WTC11 (cell line): Measurements from ENCODE around the gene LRRN4. TPM values are rescaled to one million over a fixed set of nuclear protein-coding genes. Genes with fewer than 3 reads are reported as not detected.

Experiments used
- ATAC-seq: fragments of 200-7000 bp; cut with Tn5 transposase; 2 replicates; pipeline ENCODE4 v1.10.0; 2021; ENCODE audit warnings: mild to moderate bottlenecking, moderate library complexity
- CTCF ChIA-PET: fragments of 300-600 bp; sonication (Branson Sonifier 250); formaldehyde crosslinking; loops from one replicate; lab custom pipeline; 2021; ENCODE audit warnings: antibody characterized with exemption; lab: Charles Lee
- POLR2A ChIA-PET: fragments of 350-600 bp; sonication (Branson Sonifier 250); formaldehyde crosslinking; loops from one replicate; lab custom pipeline; 2021; ENCODE audit warnings: antibody characterized with exemption; lab: Charles Lee
- DNase-seq: peaks from one replicate; pipeline ENCODE4 v3.0.0; 2021; ENCODE audit warnings: low spot score
- H3K27ac Mint-ChIP-seq: 2 replicates; pipeline ENCODE4 v1.8.0; 2021; ENCODE audit warnings: mixed read lengths
- H3K27me3 Mint-ChIP-seq: 2 replicates; pipeline ENCODE4 v1.8.0; 2021; ENCODE audit warnings: low read depth, mild to moderate bottlenecking, moderate library complexity, mixed read lengths
- H3K36me3 Mint-ChIP-seq: 2 replicates; pipeline ENCODE4 v1.8.0; 2021; ENCODE audit warnings: mixed read lengths
- H3K4me1 Mint-ChIP-seq: 2 replicates; pipeline ENCODE4 v1.8.0; 2022; ENCODE audit warnings: mixed read lengths
- H3K4me3 Mint-ChIP-seq: 2 replicates; pipeline ENCODE4 v1.8.0; 2021; ENCODE audit warnings: mild to moderate bottlenecking, moderate library complexity, mixed read lengths
- H3K9me3 Mint-ChIP-seq: 2 replicates; pipeline ENCODE4 v1.8.0; 2021; ENCODE audit warnings: mixed read lengths
- ATF1 ChIP-seq: sonication (generic); formaldehyde crosslinking; IDR thresholded peaks from 2 replicates; pipeline ENCODE4 v1.8.1; 2023; ENCODE audit warnings: mild to moderate bottlenecking, moderate library complexity, missing genetic modification reagents
- CBFB ChIP-seq: sonication (generic); formaldehyde crosslinking; IDR thresholded peaks from 2 replicates; pipeline ENCODE4 v1.8.1; 2022; ENCODE audit warnings: mild to moderate bottlenecking, low read depth, missing genetic modification reagents
- FOXP1 ChIP-seq: sonication (generic); formaldehyde crosslinking; IDR thresholded peaks from 2 replicates; pipeline ENCODE4 v1.8.0; 2022; ENCODE audit warnings: missing genetic modification reagents, mild to moderate bottlenecking, moderate library complexity, borderline replicate concordance
- GRHL2 ChIP-seq: fragments of 250-450 bp; sonication (Bioruptor Pico); IDR thresholded peaks from 2 replicates; pipeline ENCODE4 v1.8.0; 2022; ENCODE audit warnings: mild to moderate bottlenecking, moderate library complexity; ENCODE audit not compliant: insufficient replicate concordance, severe bottlenecking
- NR1H2 ChIP-seq: sonication (generic); formaldehyde crosslinking; IDR thresholded peaks from 2 replicates; pipeline ENCODE4 v1.9.0; 2021; ENCODE audit warnings: mild to moderate bottlenecking, moderate library complexity, missing genetic modification reagents
- RELA ChIP-seq: sonication (generic); formaldehyde crosslinking; IDR thresholded peaks from 2 replicates; pipeline ENCODE4 v1.8.1; 2022; ENCODE audit warnings: missing genetic modification reagents, mild to moderate bottlenecking, borderline replicate concordance
- TP53 ChIP-seq: sonication (generic); formaldehyde crosslinking; IDR thresholded peaks from 2 replicates; pipeline ENCODE4 v1.8.1; 2023; ENCODE audit warnings: mild to moderate bottlenecking, missing genetic modification reagents
- ZNF121 ChIP-seq: sonication (generic); formaldehyde crosslinking; IDR thresholded peaks from 2 replicates; pipeline ENCODE4 v1.8.0; 2023; ENCODE audit warnings: missing genetic modification reagents
- ZNF232 ChIP-seq: sonication (generic); formaldehyde crosslinking; IDR thresholded peaks from 2 replicates; pipeline ENCODE4 v1.8.0; 2022; ENCODE audit warnings: mild to moderate bottlenecking, missing genetic modification reagents
- ZNF396 ChIP-seq: fragments of 250-450 bp; sonication (Bioruptor Pico); IDR thresholded peaks from 2 replicates; pipeline ENCODE4 v1.8.0; 2021; ENCODE audit warnings: mild to moderate bottlenecking, moderate library complexity, borderline replicate concordance
- ZNF416 ChIP-seq: fragments of 250-450 bp; sonication (Bioruptor Pico); IDR thresholded peaks from 2 replicates; pipeline ENCODE4 v1.9.0; 2021; ENCODE audit warnings: mild to moderate bottlenecking, inconsistent platforms
- ZNF671 ChIP-seq: fragments of 250-450 bp; sonication (Bioruptor Pico); IDR thresholded peaks from 2 replicates; pipeline ENCODE4 v1.8.0; 2021; ENCODE audit warnings: mild to moderate bottlenecking
- total RNA-seq: library from RNA; stranded (reverse); gene quantifications from 3 replicates; pipeline ENCODE4 v1.2.3, GENCODE V29; 2021
- TF ChIP-seq, protein P1 (sequence below): sonication (generic); formaldehyde crosslinking; IDR thresholded peaks from 2 replicates; pipeline ENCODE4 v1.8.1; 2023; ENCODE audit warnings: mild to moderate bottlenecking, moderate library complexity, missing genetic modification reagents
- TF ChIP-seq, protein P2 (sequence below): sonication (generic); formaldehyde crosslinking; IDR thresholded peaks from 2 replicates; pipeline ENCODE4 v1.8.1; 2023; ENCODE audit warnings: mild to moderate bottlenecking, missing genetic modification reagents
- TF ChIP-seq, protein P3 (sequence below): fragments of 250-450 bp; sonication (Bioruptor Pico); IDR thresholded peaks from 2 replicates; pipeline ENCODE4 v1.8.0; 2021; ENCODE audit warnings: mild to moderate bottlenecking
- TF ChIP-seq, protein P4 (sequence below): fragments of 250-450 bp; sonication (Bioruptor Pico); IDR thresholded peaks from 2 replicates; pipeline ENCODE4 v1.9.0; 2021; ENCODE audit warnings: mild to moderate bottlenecking
- TF ChIP-seq, protein P5 (sequence below): sonication (generic); formaldehyde crosslinking; IDR thresholded peaks from 2 replicates; pipeline ENCODE4 v1.8.1; 2023; ENCODE audit warnings: mild to moderate bottlenecking, missing genetic modification reagents, moderate library complexity
- TF ChIP-seq, protein P6 (sequence below): sonication (generic); formaldehyde crosslinking; IDR thresholded peaks from 2 replicates; pipeline ENCODE4 v1.8.1; 2023; ENCODE audit warnings: mild to moderate bottlenecking, missing genetic modification reagents, borderline replicate concordance
- TF ChIP-seq, protein P7 (sequence below): sonication (generic); formaldehyde crosslinking; IDR thresholded peaks from 2 replicates; pipeline ENCODE4 v1.8.1; 2022; ENCODE audit warnings: low read depth, mild to moderate bottlenecking, moderate library complexity, missing genetic modification reagents, borderline replicate concordance
- TF ChIP-seq, protein P8 (sequence below): fragments of 250-450 bp; sonication (Bioruptor Pico); conservative IDR thresholded peaks from 2 replicates; pipeline ENCODE4 v1.9.0; 2021; ENCODE audit warnings: mild to moderate bottlenecking

Gene LRRN4
- total RNA-seq, 1 experiment from 2014 or later, result 0.48 TPM

DNA sequence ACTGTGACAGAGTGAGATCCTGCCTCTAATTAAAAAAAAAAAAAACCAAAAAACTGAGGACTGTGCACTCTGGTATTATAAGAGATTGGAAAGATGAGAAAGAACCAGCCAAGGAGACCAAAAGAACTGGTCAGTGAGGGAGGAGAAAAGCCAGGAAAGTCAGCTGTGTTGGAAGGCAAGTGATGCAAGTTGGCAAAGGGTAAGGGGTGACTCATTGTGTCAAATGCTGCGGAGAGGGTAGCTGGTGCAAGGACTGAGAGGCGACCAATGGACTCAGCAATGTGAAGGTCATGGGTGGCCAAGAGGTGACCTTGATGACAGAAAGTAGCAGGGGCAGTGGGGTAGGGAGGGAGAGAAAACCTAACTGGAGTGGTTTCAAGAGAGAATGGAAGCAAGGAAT is 27.4 kb upstream of the LRRN4 start:
- POLR2A ChIA-PET, result no interaction called here
- TF ChIP-seq ZNF416 (CRISPR knock-in tag) (no peak), CBFB (CRISPR knock-in tag) (no peak), ATF1 (CRISPR knock-in tag) (no peak), ZNF232 (CRISPR knock-in tag) (no peak), ZNF671 (no peak), RELA (no peak), TP53 (no peak), ZNF121 (no peak), ZNF396 (CRISPR knock-in tag) (no peak)
- TF ChIP-seq, protein P1, sequence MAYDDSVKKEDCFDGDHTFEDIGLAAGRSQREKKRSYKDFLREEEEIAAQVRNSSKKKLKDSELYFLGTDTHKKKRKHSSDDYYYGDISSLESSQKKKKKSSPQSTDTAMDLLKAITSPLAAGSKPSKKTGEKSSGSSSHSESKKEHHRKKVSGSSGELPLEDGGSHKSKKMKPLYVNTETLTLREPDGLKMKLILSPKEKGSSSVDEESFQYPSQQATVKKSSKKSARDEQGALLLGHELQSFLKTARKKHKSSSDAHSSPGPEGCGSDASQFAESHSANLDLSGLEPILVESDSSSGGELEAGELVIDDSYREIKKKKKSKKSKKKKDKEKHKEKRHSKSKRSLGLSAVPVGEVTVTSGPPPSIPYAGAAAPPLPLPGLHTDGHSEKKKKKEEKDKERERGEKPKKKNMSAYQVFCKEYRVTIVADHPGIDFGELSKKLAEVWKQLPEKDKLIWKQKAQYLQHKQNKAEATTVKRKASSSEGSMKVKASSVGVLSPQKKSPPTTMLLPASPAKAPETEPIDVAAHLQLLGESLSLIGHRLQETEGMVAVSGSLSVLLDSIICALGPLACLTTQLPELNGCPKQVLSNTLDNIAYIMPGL (CRISPR knock-in tag), result no peak
- TF ChIP-seq, protein P2, sequence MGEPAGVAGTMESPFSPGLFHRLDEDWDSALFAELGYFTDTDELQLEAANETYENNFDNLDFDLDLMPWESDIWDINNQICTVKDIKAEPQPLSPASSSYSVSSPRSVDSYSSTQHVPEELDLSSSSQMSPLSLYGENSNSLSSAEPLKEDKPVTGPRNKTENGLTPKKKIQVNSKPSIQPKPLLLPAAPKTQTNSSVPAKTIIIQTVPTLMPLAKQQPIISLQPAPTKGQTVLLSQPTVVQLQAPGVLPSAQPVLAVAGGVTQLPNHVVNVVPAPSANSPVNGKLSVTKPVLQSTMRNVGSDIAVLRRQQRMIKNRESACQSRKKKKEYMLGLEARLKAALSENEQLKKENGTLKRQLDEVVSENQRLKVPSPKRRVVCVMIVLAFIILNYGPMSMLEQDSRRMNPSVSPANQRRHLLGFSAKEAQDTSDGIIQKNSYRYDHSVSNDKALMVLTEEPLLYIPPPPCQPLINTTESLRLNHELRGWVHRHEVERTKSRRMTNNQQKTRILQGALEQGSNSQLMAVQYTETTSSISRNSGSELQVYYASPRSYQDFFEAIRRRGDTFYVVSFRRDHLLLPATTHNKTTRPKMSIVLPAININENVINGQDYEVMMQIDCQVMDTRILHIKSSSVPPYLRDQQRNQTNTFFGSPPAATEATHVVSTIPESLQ (CRISPR knock-in tag), result no peak
- TF ChIP-seq, protein P3, sequence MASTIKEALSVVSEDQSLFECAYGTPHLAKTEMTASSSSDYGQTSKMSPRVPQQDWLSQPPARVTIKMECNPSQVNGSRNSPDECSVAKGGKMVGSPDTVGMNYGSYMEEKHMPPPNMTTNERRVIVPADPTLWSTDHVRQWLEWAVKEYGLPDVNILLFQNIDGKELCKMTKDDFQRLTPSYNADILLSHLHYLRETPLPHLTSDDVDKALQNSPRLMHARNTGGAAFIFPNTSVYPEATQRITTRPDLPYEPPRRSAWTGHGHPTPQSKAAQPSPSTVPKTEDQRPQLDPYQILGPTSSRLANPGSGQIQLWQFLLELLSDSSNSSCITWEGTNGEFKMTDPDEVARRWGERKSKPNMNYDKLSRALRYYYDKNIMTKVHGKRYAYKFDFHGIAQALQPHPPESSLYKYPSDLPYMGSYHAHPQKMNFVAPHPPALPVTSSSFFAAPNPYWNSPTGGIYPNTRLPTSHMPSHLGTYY (CRISPR knock-in tag), result no peak
- TF ChIP-seq, protein P4, sequence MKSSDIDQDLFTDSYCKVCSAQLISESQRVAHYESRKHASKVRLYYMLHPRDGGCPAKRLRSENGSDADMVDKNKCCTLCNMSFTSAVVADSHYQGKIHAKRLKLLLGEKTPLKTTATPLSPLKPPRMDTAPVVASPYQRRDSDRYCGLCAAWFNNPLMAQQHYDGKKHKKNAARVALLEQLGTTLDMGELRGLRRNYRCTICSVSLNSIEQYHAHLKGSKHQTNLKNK (CRISPR knock-in tag), result no peak

DNA sequence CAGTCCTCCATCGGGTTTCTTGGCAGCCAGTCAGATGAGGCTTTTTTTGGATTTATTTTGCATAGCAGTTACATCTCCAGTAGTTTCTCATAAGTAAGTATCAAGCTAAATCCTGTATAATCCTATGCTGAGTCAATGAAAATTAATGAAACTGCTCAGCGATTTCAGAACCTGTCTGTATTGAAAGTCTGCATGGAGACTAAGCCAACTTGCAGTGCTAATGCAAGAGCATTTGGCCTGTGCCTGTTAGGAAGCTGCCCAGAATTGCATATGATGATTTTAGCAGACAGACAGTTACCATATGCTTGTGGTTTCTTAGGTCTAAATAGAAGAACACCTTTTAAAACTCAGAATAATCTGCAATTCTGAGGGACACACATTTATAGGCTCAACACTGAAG is 25.2 kb upstream of the LRRN4 start:
- ATAC-seq, result no peak
- H3K27me3 Mint-ChIP-seq, result no peaks in the 10 kb centered on the region
- H3K4me1 Mint-ChIP-seq, result no peaks in the 10 kb centered on the region
- no peak for DNase-seq
- ChIA-PET POLR2A (no interaction called here), CTCF (interaction anchor here (1.2 kb wide), 1 partner anchor 549 kb away, joined by 4 read pairs; no protein-coding TSS in a partner anchor)
- H3K27ac Mint-ChIP-seq, result no peak overlapping the region
- peaks cover 51% of the 10 kb centered on the region for H3K36me3 Mint-ChIP-seq
- no peak overlapping the region for H3K4me3 Mint-ChIP-seq
- H3K9me3 Mint-ChIP-seq, result no peaks in the 10 kb centered on the region
- no peak for TF ChIP-seq NR1H2 (CRISPR knock-in tag)
- TF ChIP-seq, protein P5, sequence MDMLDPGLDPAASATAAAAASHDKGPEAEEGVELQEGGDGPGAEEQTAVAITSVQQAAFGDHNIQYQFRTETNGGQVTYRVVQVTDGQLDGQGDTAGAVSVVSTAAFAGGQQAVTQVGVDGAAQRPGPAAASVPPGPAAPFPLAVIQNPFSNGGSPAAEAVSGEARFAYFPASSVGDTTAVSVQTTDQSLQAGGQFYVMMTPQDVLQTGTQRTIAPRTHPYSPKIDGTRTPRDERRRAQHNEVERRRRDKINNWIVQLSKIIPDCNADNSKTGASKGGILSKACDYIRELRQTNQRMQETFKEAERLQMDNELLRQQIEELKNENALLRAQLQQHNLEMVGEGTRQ (CRISPR knock-in tag), result no peak
- TF ChIP-seq FOXP1 (CRISPR knock-in tag), result no peak
- no peak for TF ChIP-seq GRHL2 (CRISPR knock-in tag)
- TF ChIP-seq, protein P6, sequence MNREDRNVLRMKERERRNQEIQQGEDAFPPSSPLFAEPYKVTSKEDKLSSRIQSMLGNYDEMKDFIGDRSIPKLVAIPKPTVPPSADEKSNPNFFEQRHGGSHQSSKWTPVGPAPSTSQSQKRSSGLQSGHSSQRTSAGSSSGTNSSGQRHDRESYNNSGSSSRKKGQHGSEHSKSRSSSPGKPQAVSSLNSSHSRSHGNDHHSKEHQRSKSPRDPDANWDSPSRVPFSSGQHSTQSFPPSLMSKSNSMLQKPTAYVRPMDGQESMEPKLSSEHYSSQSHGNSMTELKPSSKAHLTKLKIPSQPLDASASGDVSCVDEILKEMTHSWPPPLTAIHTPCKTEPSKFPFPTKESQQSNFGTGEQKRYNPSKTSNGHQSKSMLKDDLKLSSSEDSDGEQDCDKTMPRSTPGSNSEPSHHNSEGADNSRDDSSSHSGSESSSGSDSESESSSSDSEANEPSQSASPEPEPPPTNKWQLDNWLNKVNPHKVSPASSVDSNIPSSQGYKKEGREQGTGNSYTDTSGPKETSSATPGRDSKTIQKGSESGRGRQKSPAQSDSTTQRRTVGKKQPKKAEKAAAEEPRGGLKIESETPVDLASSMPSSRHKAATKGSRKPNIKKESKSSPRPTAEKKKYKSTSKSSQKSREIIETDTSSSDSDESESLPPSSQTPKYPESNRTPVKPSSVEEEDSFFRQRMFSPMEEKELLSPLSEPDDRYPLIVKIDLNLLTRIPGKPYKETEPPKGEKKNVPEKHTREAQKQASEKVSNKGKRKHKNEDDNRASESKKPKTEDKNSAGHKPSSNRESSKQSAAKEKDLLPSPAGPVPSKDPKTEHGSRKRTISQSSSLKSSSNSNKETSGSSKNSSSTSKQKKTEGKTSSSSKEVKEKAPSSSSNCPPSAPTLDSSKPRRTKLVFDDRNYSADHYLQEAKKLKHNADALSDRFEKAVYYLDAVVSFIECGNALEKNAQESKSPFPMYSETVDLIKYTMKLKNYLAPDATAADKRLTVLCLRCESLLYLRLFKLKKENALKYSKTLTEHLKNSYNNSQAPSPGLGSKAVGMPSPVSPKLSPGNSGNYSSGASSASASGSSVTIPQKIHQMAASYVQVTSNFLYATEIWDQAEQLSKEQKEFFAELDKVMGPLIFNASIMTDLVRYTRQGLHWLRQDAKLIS (CRISPR knock-in tag), result no peak
- TF ChIP-seq, protein P7, sequence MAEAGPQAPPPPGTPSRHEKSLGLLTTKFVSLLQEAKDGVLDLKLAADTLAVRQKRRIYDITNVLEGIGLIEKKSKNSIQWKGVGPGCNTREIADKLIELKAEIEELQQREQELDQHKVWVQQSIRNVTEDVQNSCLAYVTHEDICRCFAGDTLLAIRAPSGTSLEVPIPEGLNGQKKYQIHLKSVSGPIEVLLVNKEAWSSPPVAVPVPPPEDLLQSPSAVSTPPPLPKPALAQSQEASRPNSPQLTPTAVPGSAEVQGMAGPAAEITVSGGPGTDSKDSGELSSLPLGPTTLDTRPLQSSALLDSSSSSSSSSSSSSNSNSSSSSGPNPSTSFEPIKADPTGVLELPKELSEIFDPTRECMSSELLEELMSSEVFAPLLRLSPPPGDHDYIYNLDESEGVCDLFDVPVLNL (CRISPR knock-in tag), result no peak
- TF ChIP-seq, protein P8, sequence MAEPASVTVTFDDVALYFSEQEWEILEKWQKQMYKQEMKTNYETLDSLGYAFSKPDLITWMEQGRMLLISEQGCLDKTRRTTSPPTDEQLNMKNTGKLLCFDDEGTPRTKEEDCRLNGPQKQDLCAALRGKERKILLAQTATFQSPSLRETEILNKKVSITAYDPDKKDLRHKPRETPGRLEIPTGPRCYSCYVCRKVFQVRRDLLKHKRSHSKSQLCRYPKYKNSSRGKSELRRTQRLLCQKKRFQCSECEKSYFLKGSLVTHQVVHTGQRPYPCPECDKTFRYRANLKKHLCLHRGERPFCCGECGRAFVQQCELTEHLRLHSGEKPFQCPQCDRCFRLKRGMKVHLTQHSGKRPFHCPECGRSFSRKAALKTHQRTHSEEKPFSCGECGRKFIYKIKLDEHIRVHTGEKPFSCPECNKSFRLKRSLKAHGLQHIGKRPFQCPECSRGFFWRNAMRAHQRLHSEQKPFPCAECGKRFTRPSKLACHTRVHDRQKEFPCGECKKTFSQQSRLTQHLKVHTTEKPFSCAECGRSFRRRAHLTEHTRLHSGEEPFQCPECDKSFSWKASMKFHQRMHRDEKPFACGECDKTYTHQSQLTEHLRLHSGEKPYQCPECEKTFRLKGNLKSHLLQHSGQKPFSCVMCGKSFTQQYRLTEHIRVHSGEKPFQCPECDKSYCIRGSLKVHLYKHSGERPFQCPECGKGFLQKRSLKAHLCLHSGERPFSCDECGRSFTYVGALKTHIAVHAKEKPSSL (CRISPR knock-in tag), result no peak

More for the DNA sequence above, 27.4 kb upstream of the LRRN4 start:
- Mint-ChIP-seq H3K36me3 (peaks cover 63% of the 10 kb centered on the region), H3K9me3 (0 out of 2 replicates have a peak, but pooled peaks cover under 1% of the 10 kb centered on the region), H3K27me3 (no peaks in the 10 kb centered on the region), H3K4me3 (no peak overlapping the region), H3K27ac (no peak overlapping the region), H3K4me1 (no peaks in the 10 kb centered on the region)
- no peak for ATAC-seq
- DNase-seq, result no peak
- CTCF ChIA-PET, result no interaction called here
